ENCODE data around the gene CROCC2.

DNA sequence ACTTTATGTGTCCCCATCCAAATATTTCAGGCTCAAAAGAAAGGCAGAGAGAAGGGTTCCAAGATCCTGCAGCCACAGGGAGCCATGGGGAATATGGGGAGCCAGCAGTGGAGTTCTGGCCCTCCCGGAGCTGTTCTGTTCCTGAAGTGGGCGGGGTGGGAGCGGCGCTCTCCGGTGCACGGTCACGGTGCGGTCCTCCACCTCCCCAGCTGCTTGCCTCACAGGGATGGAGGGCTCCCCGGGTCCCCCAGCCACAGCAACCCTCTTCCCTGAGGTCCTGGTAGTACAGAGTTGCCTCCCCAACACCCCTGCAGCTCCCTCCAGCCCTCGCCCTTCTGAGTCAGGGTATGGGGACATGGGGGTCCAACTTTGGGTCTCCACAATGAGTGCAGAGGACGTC lies 66.1 kb downstream of the CROCC2 start:
- TF ChIP-seq RFX5 (IDR thresholded peaks at IDR 0.05) (no peak), EP300 (IDR thresholded peaks at IDR 0.05) (no peak), BHLHE40 (IDR thresholded peaks at IDR 0.05; ENCODE audit: low read depth, low read length) (no peak), POLR2A (IDR thresholded peaks at IDR 0.05; ENCODE audit: low read length) (no peak), BCL3 (IDR thresholded peaks at IDR 0.05) (no peak)
- TF ChIP-seq, protein P1, sequence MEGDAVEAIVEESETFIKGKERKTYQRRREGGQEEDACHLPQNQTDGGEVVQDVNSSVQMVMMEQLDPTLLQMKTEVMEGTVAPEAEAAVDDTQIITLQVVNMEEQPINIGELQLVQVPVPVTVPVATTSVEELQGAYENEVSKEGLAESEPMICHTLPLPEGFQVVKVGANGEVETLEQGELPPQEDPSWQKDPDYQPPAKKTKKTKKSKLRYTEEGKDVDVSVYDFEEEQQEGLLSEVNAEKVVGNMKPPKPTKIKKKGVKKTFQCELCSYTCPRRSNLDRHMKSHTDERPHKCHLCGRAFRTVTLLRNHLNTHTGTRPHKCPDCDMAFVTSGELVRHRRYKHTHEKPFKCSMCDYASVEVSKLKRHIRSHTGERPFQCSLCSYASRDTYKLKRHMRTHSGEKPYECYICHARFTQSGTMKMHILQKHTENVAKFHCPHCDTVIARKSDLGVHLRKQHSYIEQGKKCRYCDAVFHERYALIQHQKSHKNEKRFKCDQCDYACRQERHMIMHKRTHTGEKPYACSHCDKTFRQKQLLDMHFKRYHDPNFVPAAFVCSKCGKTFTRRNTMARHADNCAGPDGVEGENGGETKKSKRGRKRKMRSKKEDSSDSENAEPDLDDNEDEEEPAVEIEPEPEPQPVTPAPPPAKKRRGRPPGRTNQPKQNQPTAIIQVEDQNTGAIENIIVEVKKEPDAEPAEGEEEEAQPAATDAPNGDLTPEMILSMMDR (IDR thresholded peaks at IDR 0.05): no peak
